GM12865 (cell line): ENCODE results near the gene DUSP12.

Experiments
- DNase-seq: peaks from one replicate; pipeline ENCODE4 v3.0.0; 2010; ENCODE audit warnings: low read depth
- H3K4me3 ChIP-seq: 2 replicates; pipeline ENCODE4 v1.5.1; 2011; ENCODE audit warnings: mild to moderate bottlenecking, low read depth, low read length, control low read depth
- TF ChIP-seq, protein P1 (sequence below): IDR thresholded peaks from 2 replicates; pipeline ENCODE4 v1.5.1; 2011; ENCODE audit warnings: low read length, control low read depth, low read depth, inconsistent platforms; ENCODE audit not compliant: insufficient read depth; ENCODE audit errors: missing control alignments

Gene DUSP12

DNA sequence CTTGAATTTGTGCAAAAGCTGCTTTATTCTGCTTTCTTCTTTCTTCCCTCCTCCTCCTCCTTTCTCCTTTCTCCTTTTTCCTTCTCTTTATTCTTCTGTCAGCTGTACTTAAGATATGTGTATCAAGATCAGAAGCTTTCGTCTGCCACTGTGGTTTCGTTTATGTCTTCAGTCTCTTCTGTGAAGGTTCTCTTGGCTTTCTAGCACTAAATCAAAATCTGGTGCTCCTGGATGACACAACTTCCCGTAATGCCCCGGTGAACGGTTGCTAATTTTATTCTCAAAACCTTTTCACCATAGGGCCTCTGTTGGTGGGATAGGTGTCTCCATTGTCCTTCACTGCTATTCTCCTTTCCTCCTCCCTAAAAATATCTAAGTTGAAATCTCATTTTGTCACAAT is 21.6 kb downstream of the DUSP12 start:
- no peak overlapping the region for H3K4me3 ChIP-seq
- no peak for DNase-seq
- TF ChIP-seq, protein P1, sequence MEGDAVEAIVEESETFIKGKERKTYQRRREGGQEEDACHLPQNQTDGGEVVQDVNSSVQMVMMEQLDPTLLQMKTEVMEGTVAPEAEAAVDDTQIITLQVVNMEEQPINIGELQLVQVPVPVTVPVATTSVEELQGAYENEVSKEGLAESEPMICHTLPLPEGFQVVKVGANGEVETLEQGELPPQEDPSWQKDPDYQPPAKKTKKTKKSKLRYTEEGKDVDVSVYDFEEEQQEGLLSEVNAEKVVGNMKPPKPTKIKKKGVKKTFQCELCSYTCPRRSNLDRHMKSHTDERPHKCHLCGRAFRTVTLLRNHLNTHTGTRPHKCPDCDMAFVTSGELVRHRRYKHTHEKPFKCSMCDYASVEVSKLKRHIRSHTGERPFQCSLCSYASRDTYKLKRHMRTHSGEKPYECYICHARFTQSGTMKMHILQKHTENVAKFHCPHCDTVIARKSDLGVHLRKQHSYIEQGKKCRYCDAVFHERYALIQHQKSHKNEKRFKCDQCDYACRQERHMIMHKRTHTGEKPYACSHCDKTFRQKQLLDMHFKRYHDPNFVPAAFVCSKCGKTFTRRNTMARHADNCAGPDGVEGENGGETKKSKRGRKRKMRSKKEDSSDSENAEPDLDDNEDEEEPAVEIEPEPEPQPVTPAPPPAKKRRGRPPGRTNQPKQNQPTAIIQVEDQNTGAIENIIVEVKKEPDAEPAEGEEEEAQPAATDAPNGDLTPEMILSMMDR = no peak

GRCh38 chr1:161771973-161772372 is 22.4 kb downstream of the DUSP12 start:
- DNase-seq = no peak
- TF ChIP-seq, protein P1 = no peak
- H3K4me3 ChIP-seq = no peak overlapping the region

DNA sequence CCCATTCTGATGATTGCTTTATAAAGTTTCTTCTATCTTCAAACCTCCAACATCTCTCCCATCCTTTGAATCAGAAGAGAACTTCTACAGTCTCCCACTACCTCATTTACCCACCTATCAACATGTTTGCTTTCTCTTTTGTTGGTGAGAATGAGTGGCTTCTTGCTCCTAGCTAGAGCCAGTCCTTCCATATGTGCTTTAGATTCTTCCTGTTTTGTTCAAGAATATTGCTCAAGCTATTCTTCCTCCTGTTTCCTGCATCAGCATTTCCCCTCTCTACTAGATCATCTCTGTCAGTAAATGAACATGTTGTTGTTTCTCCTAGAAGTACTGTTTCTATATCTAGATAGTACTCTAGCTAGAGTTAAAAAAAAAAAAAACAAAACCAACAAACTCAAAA is 22.8 kb downstream of the DUSP12 start:
- TF ChIP-seq, protein P1 = no peak
- no peak for DNase-seq
- H3K4me3 ChIP-seq = no peak overlapping the region

GRCh38 chr1:161773791-161774190 is 24.2 kb downstream of the DUSP12 start:
- no peak overlapping the region for H3K4me3 ChIP-seq
- DNase-seq = no peak
- TF ChIP-seq, protein P1 = no peak

DNA sequence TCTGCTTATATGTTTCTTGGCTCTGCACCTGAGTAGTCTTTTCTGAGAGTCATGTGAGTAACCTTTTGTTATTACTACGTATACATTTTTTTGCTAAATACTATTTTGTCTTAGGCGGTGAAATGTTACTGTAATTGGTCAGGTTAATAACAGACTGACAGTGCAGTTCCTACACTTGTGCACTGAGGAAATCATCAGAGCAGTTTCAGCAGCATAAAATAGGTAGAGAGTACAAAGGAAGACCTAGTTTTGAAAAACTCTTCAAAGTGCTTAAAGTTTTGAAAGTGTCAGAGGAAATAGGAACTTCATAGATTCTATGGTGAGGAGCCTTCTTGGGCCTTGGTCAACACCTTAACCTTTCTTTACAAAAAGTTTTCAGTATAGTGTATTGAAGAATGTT is 27.7 kb downstream of the DUSP12 start:
- H3K4me3 ChIP-seq = no peak overlapping the region
- peak; percentile 24 for DNase-seq
- TF ChIP-seq, protein P1 = no peak

DNA sequence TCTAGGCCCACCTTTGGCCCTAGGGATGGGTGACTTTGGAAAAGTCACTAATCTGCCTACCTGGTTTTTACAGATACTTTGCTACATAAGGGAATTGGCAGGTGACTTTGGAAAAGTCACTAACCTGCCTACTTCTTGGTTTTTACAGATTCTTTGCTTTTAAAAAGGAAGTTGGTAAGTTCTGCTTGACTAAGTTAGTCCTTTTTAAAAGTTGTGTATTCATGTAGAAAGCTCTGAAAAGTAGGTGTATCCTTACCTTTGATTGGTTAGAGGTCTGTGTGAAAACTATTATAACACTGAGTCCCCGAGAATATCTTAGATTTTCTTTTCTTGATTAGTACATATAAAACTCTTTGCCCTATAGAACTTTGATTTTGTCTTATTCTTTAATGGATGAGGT is 28.9 kb downstream of the DUSP12 start:
- no peak for DNase-seq
- TF ChIP-seq, protein P1 = no peak
- H3K4me3 ChIP-seq = no peak overlapping the region

DNA sequence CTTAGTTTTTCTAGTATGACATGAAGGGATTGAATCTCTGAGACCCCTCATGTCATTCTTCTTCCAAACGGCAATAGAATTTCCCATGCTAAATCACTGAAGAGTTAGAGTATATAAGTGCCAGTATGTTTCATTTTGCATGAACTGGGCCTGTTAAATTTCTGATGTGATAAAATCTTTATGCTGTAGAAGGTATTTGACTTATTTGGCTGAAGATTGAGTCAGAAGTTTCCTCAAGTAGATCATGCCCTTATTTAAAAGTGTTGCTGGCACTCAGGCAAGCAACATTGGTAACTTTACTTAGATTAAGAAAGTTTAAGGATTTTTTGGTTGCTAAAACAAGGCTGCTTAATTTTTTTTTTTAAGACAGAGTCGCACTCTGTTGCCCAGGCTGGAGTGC is 29.8 kb downstream of the DUSP12 start:
- DNase-seq = no peak
- no peak overlapping the region for H3K4me3 ChIP-seq
- TF ChIP-seq, protein P1 = no peak
